SH-SY5Y (cell line): ENCODE results near the gene POU2F1.

Experiments used
- GATA2 ChIP-seq: IDR thresholded peaks from 2 replicates; pipeline ENCODE4 v1.6.1; 2011; ENCODE audit warnings: mild to moderate bottlenecking, low read depth, low read length
- GATA3 ChIP-seq: IDR thresholded peaks from 2 replicates; pipeline ENCODE4 v1.6.1; 2011; ENCODE audit warnings: low read depth, mild to moderate bottlenecking, low read length, moderate library complexity

- TF ChIP-seq GATA3 = no peak
- no peak for TF ChIP-seq GATA2
These were observed 85.1 kb downstream of the POU2F1 start for GRCh38 chr1:167305706-167306277.
